Dendritic cell treated with granulocyte-macrophage colony-stimulating factor and Interleukin-4, amounts not matched to agents 40 ng/mL and 50 ng/mL, for 4 days (primary cell): Measurements from ENCODE around the gene AANAT.

Experiments used
- H3K27ac Mint-ChIP-seq: one replicate; pipeline ENCODE4 v1.8.0; 2022; ENCODE audit warnings: mild to moderate bottlenecking, mixed read lengths
- H3K27me3 Mint-ChIP-seq: one replicate; pipeline ENCODE4 v1.8.0; 2022; ENCODE audit warnings: mild to moderate bottlenecking, mixed read lengths
- H3K36me3 Mint-ChIP-seq: one replicate; pipeline ENCODE4 v1.8.0; 2022; ENCODE audit warnings: low read depth, mixed read lengths
- H3K4me1 Mint-ChIP-seq: one replicate; pipeline ENCODE4 v1.8.0; 2022; ENCODE audit warnings: low read depth, mixed read lengths
- H3K4me3 Mint-ChIP-seq: one replicate; pipeline ENCODE4 v1.8.0; 2022; ENCODE audit warnings: mild to moderate bottlenecking, moderate library complexity, mixed read lengths
- H3K9me3 Mint-ChIP-seq: one replicate; pipeline ENCODE4 v1.8.0; 2022; ENCODE audit warnings: mixed read lengths
- intact Hi-C: fragments of 100-400 bp; cut with micrococcal nuclease; formaldehyde crosslinking; loops from one replicate; pipeline ENCODE4 v1.15.0; 2022

Gene AANAT

DNA sequence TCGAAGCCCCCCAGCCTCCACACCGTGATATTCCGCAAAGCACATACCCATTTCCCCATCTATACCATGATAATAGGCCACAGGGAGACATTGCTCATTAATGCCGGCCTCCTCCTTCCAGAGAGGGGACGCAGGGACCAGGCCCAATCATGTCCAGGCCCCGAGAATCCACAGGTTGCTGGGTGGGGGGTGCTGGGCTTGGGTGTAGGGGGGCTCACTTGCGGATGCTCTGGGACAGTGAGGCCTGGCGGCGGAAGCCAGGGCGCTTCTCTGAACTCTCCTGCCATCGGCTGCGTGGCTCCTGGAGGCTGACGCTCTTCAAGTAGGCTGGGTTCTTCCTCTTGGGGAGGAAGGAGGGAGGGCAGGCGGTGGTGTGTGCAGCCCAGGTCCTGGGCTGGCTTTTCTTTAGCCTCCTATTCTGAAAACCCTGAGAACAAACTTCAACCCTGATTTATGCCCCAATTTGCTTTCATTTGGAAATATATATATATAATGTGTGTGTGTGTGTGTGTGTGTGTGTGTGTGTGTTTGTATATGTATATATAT, 12.2 kb downstream of the AANAT start:
- Mint-ChIP-seq H3K27ac (no peak overlapping the region), H3K27me3 (peaks cover 2% of the 10 kb centered on the region), H3K36me3 (peaks cover 62% of the 10 kb centered on the region), H3K4me1 (peaks cover 44% of the 10 kb centered on the region), H3K9me3 (no peaks in the 10 kb centered on the region), H3K4me3 (no peak overlapping the region)
- intact Hi-C loops = no loop called here

DNA sequence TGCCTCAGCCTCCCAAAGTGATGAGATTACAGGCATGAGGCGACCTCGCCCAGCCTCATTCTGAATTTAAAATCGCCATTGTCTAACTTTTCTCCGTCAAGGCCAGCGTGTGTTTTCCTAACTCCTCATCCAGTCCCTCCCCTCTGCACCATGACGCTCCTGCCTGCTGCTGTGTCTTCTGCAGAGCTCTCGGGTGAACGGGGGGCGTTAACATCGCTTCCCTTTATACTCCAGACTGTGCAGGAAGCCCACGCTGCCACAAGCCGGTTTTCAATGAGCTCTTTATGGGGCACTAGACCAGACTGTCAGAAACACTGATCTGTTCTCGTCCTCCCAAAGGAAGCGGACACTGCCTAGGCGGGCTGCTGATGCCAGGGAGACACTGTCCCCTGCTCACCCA, 13.2 kb downstream of the AANAT start:
- Mint-ChIP-seq H3K4me1 (peaks cover 51% of the 10 kb centered on the region), H3K27ac (peak overlapping the region; percentile 58), H3K4me3 (peak overlapping the region; percentile 0), H3K36me3 (peaks cover 53% of the 10 kb centered on the region), H3K27me3 (peaks cover 4% of the 10 kb centered on the region), H3K9me3 (no peaks in the 10 kb centered on the region)
- intact Hi-C loops = no loop called here

DNA sequence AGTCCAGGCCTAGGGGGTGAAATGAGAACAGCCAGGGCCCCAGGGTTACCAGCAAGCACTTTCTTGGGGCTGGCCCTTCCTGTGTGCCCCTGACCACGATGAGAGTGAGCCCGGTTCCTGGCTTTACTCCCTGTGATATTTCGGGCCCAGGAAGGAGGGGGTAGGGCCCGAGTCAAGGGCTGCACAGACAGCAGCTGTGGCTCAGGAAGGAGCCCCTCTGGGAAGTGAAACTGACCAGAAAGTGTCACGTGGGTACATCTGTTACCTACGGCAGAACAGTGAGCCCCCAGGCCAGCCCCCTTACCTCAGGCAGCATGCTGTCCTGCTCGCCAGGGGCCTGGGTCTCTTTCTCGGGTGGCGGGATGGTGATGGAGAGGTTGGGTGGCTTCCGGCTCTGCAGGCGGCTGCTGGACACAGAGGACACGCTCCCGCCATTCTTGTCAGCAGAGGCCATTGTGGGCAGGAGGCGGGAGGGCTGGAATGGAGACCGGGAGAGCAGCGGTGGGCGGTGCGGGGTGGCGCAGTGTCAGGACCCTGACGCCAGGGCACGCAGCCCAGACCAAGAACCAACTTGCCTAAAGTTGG, 13.8 kb downstream of the AANAT start:
- intact Hi-C loops = no loop called here
- Mint-ChIP-seq H3K27me3 (peaks cover 4% of the 10 kb centered on the region), H3K4me3 (peak overlapping the region; percentile 0), H3K4me1 (peaks cover 56% of the 10 kb centered on the region), H3K9me3 (no peaks in the 10 kb centered on the region), H3K27ac (peak overlapping the region; percentile 58), H3K36me3 (peaks cover 47% of the 10 kb centered on the region)

DNA sequence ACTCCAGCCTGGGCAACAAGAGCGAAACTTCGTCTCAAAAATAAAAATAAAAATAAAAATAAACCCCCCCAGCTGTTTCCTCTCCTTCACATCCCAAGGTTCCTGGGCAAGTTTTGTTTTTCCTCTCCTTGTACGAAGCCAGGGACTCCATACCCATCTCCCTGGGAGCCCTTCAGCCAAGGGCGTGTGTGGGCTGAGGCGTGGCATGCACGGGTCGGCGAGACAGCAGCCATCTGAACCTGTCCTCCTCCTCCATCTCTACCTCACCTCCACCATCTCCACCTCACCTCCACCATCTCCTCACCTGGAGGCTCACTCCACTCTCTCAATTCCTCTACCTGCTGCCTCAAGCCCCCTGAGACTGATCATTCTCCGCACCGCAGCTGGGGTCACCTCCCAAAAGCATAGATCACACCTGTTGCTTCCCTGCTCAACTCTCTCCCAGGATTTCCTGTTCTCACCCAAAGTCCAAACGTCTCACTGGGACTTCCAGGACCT, 16.9 kb downstream of the AANAT start:
- Mint-ChIP-seq H3K27me3 (peaks cover 4% of the 10 kb centered on the region), H3K4me1 (peaks cover 61% of the 10 kb centered on the region), H3K4me3 (no peak overlapping the region), H3K36me3 (peaks cover 25% of the 10 kb centered on the region), H3K9me3 (no peaks in the 10 kb centered on the region), H3K27ac (peak overlapping the region; percentile 10)
- intact Hi-C loops = no loop called here

DNA sequence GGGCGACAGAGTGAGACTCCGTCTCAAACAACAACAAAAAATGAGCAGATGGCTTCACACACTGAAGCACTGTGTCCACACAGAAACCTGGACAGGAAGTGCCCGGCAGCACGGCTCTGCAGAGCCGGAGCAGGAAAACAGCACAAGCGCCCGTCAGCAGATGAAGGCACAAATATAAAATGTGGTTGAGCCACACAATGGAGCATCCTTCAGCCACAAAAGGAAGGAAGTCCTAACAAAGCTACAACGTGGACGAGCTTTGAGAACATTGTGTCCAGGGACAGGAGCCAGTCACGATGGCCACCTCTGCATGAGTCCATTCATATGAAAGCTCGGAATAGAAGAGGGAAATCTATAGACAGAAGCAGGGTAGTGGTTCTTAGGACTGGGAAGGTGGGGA, 18.2 kb downstream of the AANAT start:
- Mint-ChIP-seq H3K27ac (no peak overlapping the region), H3K27me3 (peaks cover 4% of the 10 kb centered on the region), H3K9me3 (no peaks in the 10 kb centered on the region), H3K4me1 (peaks cover 64% of the 10 kb centered on the region), H3K36me3 (peaks cover 19% of the 10 kb centered on the region), H3K4me3 (no peak overlapping the region)
- intact Hi-C loops = no loop called here

DNA sequence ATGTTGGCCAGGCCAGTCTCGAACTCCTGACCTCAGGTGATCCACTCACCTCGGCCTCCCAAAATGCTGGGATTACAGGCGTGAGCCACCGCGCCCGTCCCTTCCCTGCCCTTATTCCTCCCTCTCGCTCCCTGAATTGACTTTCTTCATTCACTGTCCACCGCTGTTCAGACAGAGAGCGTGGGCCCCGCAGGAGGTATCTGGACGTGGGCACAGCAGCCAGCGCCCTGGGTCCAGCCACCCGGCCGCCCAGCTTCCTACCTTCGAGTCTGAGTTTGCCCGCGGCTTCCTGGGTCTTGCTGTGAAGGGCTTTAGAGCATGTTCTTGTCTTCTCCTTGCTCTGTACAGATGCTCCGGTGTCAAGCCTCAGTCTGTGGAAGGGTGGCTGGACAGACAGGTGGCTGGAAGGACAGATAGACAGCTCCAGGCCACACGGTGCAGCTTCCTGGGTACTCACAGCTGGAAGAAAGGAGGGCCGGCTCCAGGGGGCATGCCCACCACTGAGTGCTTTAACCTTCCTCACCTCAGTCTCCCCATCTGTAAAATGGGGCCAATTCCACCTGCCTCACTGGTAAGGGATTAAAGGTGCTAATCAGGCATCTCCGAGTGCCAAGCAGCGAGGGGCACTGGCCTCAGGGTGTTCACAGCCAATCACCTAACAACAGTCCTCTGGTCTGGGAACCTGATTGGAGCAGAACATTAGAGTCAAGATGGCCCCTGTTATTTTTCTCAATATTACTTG, 20.2 kb downstream of the AANAT start:
- intact Hi-C loops = no loop called here
- no peak overlapping the region for H3K4me3 Mint-ChIP-seq
- H3K27me3 Mint-ChIP-seq = peaks cover 4% of the 10 kb centered on the region
- H3K4me1 Mint-ChIP-seq = peaks cover 68% of the 10 kb centered on the region
- no peak overlapping the region for H3K27ac Mint-ChIP-seq
- peaks cover 15% of the 10 kb centered on the region for H3K36me3 Mint-ChIP-seq
- no peaks in the 10 kb centered on the region for H3K9me3 Mint-ChIP-seq

DNA sequence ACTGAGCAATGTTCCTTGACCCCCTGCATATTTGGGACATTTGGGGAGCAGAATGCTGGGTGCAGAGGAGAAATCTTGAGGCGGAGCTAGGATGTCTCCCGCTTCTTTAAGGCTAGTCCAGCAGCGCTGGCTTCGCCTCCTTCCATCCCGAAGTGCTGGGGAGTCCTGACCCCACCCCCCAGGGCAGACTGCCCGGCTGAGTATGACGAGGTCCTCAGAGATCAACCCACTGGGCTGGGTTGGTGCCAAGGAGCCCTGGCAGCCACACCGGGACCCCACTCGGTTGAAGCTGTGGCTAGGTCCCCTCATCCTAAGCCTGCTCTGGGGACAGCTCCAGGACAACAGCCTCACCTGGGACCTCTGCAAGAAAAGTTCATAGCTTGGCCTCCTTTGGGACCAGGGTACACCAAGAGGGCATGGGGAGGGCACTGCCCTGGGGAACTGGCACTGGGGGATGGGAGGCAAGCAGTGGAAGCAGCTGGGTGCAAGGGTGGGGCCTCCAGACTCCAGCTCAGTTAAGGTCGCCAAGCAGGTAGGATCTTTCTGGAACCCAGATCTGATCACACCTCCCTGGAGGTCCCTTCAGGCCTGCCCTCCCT, 22.8 kb downstream of the AANAT start:
- peaks cover 75% of the 10 kb centered on the region for H3K4me1 Mint-ChIP-seq
- H3K4me3 Mint-ChIP-seq = no peak overlapping the region
- intact Hi-C loops = loop anchor here (10.0 kb wide), 1 partner anchor 105 kb away; the partner anchor contains the start of gene SPHK1

DNA sequence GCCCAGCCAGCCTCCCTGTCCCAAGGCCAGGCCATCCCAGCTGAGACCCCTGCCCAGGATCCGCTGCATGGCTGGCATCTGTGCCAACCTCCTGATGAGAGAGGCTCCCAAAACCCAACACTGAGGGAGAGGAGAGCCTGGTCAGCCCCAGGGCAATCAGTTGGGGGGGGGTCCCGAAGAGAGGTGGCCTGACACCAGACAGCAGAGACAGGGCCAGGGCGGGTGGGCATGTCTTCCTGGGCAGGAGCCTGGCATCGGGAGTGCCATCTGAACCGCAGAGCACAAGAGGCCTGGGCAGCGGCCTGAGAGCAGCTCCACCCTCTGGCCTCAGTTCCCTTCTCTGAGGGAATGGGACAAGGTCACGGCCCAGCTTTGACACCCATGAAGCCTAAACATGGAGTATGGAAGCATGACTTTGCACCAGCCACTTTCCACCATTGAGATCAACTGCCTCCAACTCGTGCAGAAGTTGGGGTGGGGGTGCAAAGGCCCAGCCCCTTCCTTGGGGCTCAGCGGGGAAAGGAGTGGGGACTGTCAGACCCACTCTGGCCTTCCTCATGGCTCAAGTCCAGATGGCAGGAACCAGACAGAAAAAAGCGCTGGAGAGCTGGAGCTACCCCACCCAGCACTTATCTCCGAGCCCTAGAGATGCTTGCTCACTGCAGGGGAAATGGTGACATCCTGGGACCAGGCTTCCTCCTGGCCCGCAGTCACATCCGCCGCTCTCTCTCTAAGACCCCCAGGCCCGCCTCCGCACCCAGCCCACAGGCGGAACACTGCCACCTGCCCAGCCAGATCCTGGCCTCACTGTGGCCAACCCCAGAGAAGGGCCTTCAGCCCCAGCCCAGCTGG, 24.1 kb downstream of the AANAT start:
- Mint-ChIP-seq H3K27me3 (no peaks in the 10 kb centered on the region), H3K4me3 (peak overlapping the region; percentile 48), H3K27ac (peak overlapping the region; percentile 91), H3K4me1 (peaks cover 78% of the 10 kb centered on the region), H3K9me3 (no peaks in the 10 kb centered on the region), H3K36me3 (peaks cover 15% of the 10 kb centered on the region)
- intact Hi-C loops = loop anchor here (1.0 to 10.0 kb wide), 2 partner anchors 10 to 107 kb away; partner anchors contain the start of genes RHBDF2 and SPHK1

More for the DNA sequence above, 22.8 kb downstream of the AANAT start:
- no peaks in the 10 kb centered on the region for H3K9me3 Mint-ChIP-seq
- H3K36me3 Mint-ChIP-seq = peaks cover 9% of the 10 kb centered on the region
- H3K27ac Mint-ChIP-seq = peak overlapping the region; percentile 91
- H3K27me3 Mint-ChIP-seq = no peaks in the 10 kb centered on the region

DNA sequence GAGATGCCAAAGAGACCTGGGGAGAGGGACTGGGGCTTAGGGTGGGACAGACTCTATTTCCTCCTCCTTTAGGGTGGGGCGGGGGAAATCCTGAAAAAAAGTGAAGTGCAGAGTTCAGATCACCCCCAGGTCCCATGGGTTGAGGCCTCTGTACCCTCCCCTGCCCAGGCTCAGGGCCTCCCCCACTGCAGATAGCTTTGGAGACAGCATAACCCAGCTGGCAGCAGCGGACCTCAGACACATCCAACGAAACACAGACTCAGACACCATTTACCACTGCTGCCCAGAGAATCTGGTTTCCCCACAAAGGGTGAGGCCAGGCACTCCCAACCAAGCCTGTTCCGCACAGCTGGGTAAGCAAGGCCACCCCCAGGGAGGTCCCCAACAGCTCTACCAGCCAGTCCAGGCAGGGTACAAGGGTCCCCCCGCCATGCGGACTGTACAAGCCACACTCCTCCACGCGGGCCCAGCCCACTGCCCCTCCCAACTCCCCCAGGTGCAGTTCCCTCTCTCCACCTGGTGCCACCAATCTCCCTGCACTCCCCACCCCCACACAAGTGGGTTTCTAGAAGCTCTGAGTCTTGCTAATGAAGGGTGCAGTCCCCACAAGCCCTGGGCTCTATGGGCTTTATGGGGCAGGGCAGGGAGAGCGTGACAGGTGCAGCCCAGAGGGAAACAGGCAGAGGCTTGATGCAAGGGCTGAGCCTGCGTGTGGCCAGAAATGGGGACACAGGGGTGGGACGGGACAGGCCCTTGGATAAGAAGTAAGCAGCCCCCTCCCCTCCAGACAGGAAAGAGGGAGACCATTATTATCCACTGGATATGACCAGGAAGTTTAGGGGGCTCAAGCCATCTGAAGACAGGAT, 25.0 kb downstream of the AANAT start:
- no peaks in the 10 kb centered on the region for H3K9me3 Mint-ChIP-seq
- intact Hi-C loops = loop anchor here (1.0 to 10.0 kb wide), 2 partner anchors 9 to 108 kb away; partner anchors contain the start of genes RHBDF2 and SPHK1
- no peaks in the 10 kb centered on the region for H3K27me3 Mint-ChIP-seq
- H3K27ac Mint-ChIP-seq = peak overlapping the region; percentile 91
- H3K4me1 Mint-ChIP-seq = peaks cover 86% of the 10 kb centered on the region
- peak overlapping the region; percentile 53 for H3K4me3 Mint-ChIP-seq
- H3K36me3 Mint-ChIP-seq = peaks cover 21% of the 10 kb centered on the region

DNA sequence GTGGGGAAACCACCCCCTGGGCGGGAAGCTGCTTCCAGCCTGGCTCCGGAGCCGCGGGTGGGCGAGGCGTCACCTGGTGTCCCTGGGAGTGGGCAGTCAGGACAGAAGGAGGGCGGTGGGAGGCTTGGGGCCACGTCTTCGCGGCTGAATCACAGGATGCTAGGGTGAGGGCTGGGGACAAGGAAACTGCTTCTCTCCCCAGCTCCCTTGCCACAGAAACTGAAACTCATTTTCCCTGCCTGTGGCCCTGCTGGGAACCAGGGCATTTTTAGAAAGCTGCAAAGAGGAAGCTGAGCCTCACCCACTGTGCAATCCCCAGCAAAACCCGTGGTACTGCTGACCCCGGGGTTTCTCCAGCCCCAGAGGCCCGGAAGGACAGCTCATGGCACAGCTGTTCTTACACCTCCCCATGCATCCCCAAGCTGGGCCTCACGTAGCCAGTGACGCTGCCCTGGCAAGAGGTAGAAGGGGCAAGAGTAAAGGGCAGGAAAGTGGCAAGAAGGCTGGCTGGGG, 25.6 kb downstream of the AANAT start:
- intact Hi-C loops = loop anchor here (1.0 to 10.0 kb wide), 2 partner anchors 8 to 108 kb away; partner anchors contain the start of genes RHBDF2 and SPHK1
- H3K27me3 Mint-ChIP-seq = no peaks in the 10 kb centered on the region
- peak overlapping the region; percentile 53 for H3K4me3 Mint-ChIP-seq
- H3K36me3 Mint-ChIP-seq = peaks cover 21% of the 10 kb centered on the region
- no peaks in the 10 kb centered on the region for H3K9me3 Mint-ChIP-seq
- H3K27ac Mint-ChIP-seq = peak overlapping the region; percentile 91
- H3K4me1 Mint-ChIP-seq = peaks cover 87% of the 10 kb centered on the region

DNA sequence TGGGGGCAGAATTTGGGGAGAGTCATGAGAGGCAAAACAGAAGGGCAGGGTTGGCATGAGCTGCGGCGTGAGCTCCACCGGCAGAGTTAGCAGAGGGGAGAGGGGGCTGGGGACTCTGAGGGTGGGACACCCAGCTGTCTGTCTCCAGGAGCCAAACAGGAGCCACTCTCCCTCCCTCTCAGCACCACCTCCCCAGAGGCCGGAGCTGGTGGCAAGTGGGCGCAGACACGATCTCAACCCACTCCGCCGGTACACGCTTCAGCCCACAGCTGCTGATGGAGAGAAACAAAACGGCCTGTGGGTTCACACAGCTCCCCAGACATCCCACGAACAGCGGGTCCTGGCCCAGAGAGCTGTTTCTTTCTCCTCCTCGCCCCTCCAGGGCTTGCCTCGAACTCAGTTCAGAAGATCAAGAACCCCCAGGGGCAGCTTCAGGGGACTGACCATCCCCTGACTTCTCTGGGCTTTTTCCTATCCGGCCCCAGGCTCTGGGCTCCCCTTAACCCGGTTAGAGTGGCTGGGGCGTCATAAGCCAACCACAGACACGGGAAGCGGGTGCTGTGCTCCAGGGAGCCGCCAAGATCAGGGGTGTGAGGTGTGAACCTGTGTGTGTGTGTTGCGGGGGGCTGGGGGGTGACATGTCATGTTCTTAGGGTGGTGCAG, 26.2 kb downstream of the AANAT start:
- intact Hi-C loops = loop anchor here (10.0 kb wide), 1 partner anchor 109 kb away; the partner anchor contains the start of gene SPHK1

More for the DNA sequence above, 26.2 kb downstream of the AANAT start:
- Mint-ChIP-seq H3K36me3 (peaks cover 25% of the 10 kb centered on the region), H3K9me3 (no peaks in the 10 kb centered on the region), H3K27ac (peak overlapping the region; percentile 91), H3K27me3 (no peaks in the 10 kb centered on the region), H3K4me1 (peaks cover 92% of the 10 kb centered on the region), H3K4me3 (peak overlapping the region; percentile 53)
